Upper lobe of right lung (tissue), 1 donor: Measurements from ENCODE around the gene ZNF284. TPM values are rescaled to one million over a fixed set of nuclear protein-coding genes. Genes with fewer than 3 reads are reported as not detected.
"Not testable (repeated sequence)": the region's sequence is repeated elsewhere in the genome, so short reads cannot be mapped to it uniquely, and the experiment has no call there.

Source experiments
- ATAC-seq: fragments of 200-7000 bp; cut with Tn5 transposase; one replicate; pipeline ENCODE4 v1.9.1; 2020; ENCODE audit warnings: mild to moderate bottlenecking, moderate library complexity
- DNase-seq: peaks from one replicate; pipeline ENCODE4 v3.0.0-alpha.2; 2020
- H3K27ac ChIP-seq: fragments of 200-600 bp; one replicate; pipeline ENCODE4 v1.8.0; 2022
- H3K27me3 ChIP-seq: fragments of 200-600 bp; one replicate; pipeline ENCODE4 v1.8.0; 2022; ENCODE audit warnings: mild to moderate bottlenecking
- H3K36me3 ChIP-seq: fragments of 200-600 bp; one replicate; pipeline ENCODE4 v1.8.0; 2022
- H3K4me1 ChIP-seq: fragments of 200-600 bp; one replicate; pipeline ENCODE4 v1.8.0; 2022
- H3K4me3 ChIP-seq: fragments of 200-600 bp; one replicate; pipeline ENCODE4 v1.8.0; 2022; ENCODE audit warnings: mild to moderate bottlenecking
- H3K9me3 ChIP-seq: fragments of 200-600 bp; one replicate; pipeline ENCODE4 v1.8.0; 2022
- CTCF ChIP-seq: fragments of 200-600 bp; IDR thresholded peaks from one replicate; pipeline ENCODE4 v1.8.0; 2022; ENCODE audit warnings: antibody characterized with exemption
- intact Hi-C: fragments of 100-400 bp; cut with DNase I; formaldehyde crosslinking; loops from one replicate; pipeline ENCODE4 v1.11.0; 2022
- total RNA-seq: library from RNA; stranded (reverse); fragmentation: NEBNext Ultra II Directional; extraction: Animal tissue kit (Norgen Biotek cat#: 25700); gene quantifications from one replicate; pipeline ENCODE4 v1.2.1, GENCODE V29; 2021
- donor health status: DM: no; HTN: yes; CAD: no; lungs with severe emphysema.

The ZNF284 gene
- total RNA-seq, 1 donor from 2014 or later = 2.9 TPM

- H3K27me3 ChIP-seq = no peaks in the 10 kb centered on the region
- H3K27ac ChIP-seq = peak overlapping the region; percentile 56
- intact Hi-C loops = no loop called here
These were observed 40.8 kb downstream of the ZNF284 start for GRCh38 chr19:44112802-44113137.

GRCh38 chr19:44113138-44113783, 41.3 kb downstream of the ZNF284 start, which contains the start of gene ZNF225:
TSS of gene ZNF225 (plus strand) at chr19:44113399. CDS start at chr19:44115828, 2,429 bp downstream.
- Histone ChIP-seq H3K27ac (peak within 1 kb of the TSS; percentile 79), H3K27me3 (no peaks in the 10 kb centered on the region), H3K36me3 (peaks cover 20% of the 10 kb centered on the region), H3K4me3 (peak within 1 kb of the TSS; percentile 82), H3K4me1 (peaks cover 15% of the 10 kb centered on the region), H3K9me3 (peaks cover 34% of the 10 kb centered on the region)
- intact Hi-C loops = no loop called here
- DNase-seq (peak; percentile 94), ATAC-seq (peak; percentile 99)
- no peak for TF ChIP-seq CTCF

More at GRCh38 chr19:44112802-44113137, 40.8 kb downstream of the ZNF284 start:
- Histone ChIP-seq H3K4me1 (peaks cover 15% of the 10 kb centered on the region), H3K9me3 (peaks cover 39% of the 10 kb centered on the region), H3K36me3 (peaks cover 16% of the 10 kb centered on the region), H3K4me3 (peak overlapping the region; percentile 82)
- DNase-seq (no peak), ATAC-seq (no peak)
- no peak for TF ChIP-seq CTCF

GRCh38 chr19:44113784-44114390, 41.9 kb downstream of the ZNF284 start:
- ATAC-seq (no peak), DNase-seq (no peak)
- intact Hi-C loops = no loop called here

GRCh38 chr19:44121162-44121561, 49.2 kb downstream of the ZNF284 start:
- H3K9me3 ChIP-seq, ATAC-seq, H3K4me3 ChIP-seq, intact Hi-C loops, H3K27me3 ChIP-seq, H3K27ac ChIP-seq, H3K4me1 ChIP-seq, DNase-seq: not testable (repeated sequence)
- peaks cover 78% of the 10 kb centered on the region for H3K36me3 ChIP-seq

More at GRCh38 chr19:44113784-44114390, 41.9 kb downstream of the ZNF284 start:
- peak overlapping the region; percentile 79 for H3K27ac ChIP-seq
- no peak for TF ChIP-seq CTCF
- no peaks in the 10 kb centered on the region for H3K27me3 ChIP-seq
- H3K36me3 ChIP-seq = peaks cover 27% of the 10 kb centered on the region
- H3K4me1 ChIP-seq = peaks cover 15% of the 10 kb centered on the region
- peaks cover 28% of the 10 kb centered on the region for H3K9me3 ChIP-seq
- peak overlapping the region; percentile 82 for H3K4me3 ChIP-seq

DNA sequence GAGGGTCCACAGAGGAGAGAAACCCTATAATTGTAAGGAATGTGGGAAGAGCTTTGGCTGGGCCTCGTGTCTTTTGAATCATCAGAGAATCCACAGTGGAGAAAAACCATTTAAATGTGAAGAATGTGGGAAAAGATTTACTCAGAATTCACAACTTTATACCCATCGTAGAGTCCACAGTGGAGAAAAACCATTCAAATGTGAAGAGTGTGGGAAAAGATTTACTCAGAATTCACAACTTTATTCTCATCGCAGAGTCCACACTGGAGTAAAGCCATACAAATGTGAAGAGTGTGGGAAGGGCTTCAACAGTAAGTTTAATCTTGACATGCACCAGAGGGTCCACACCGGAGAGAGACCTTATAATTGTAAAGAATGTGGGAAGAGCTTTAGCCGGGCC, 60.0 kb downstream of the ZNF284 start:
- H3K27me3 ChIP-seq = no peaks in the 10 kb centered on the region
- no peak for ATAC-seq
- intact Hi-C loops = no loop called here
- TF ChIP-seq CTCF = no peak
- H3K9me3 ChIP-seq = peaks cover 26% of the 10 kb centered on the region
- no peaks in the 10 kb centered on the region for H3K4me1 ChIP-seq
- H3K27ac ChIP-seq = no peak overlapping the region
- peaks cover 29% of the 10 kb centered on the region for H3K36me3 ChIP-seq
- no peak for DNase-seq
- H3K4me3 ChIP-seq = no peak overlapping the region

Other genes with a start within 250 kb of the ZNF284 start
- gene ZNF283, start 244.8 kb upstream of the ZNF284 start, total RNA-seq = 11.7 TPM
- gene ZNF404, start 188.2 kb upstream of the ZNF284 start, total RNA-seq = 2.4 TPM
- gene ZNF45, start 136.9 kb upstream of the ZNF284 start, total RNA-seq = 14.0 TPM
- gene ZNF221, start 120.9 kb upstream of the ZNF284 start, total RNA-seq = 3.9 TPM
- gene ZNF155, start 88.0 kb upstream of the ZNF284 start, total RNA-seq = 8.7 TPM
- 5.2 TPM for gene ZNF230, start 69.2 kb upstream of the ZNF284 start, total RNA-seq
- 4.5 TPM for gene ZNF222, start 46.8 kb upstream of the ZNF284 start, total RNA-seq
- 5.8 TPM for gene ZNF223, start 20.1 kb upstream of the ZNF284 start, total RNA-seq
- gene ZNF224, start 22.2 kb downstream of the ZNF284 start, total RNA-seq = 24.8 TPM
- gene ZNF225, start 41.2 kb downstream of the ZNF284 start, total RNA-seq = 5.8 TPM
- gene ZNF234, start 69.4 kb downstream of the ZNF284 start, total RNA-seq = 10.4 TPM
- 16.8 TPM for gene ZNF226, start 92.9 kb downstream of the ZNF284 start, total RNA-seq
- gene ZNF227, start 140.4 kb downstream of the ZNF284 start, total RNA-seq = 17.0 TPM
- gene ZNF233, start 187.7 kb downstream of the ZNF284 start, total RNA-seq = 0.29 TPM
- gene ZNF235, start 232.9 kb downstream of the ZNF284 start, total RNA-seq = 6.5 TPM